GM12801 (cell line): ENCODE measurements around the gene TMIGD1.

Experiments
- TF ChIP-seq, protein P1 (sequence below): IDR thresholded peaks from one replicate; pipeline ENCODE4 v1.5.1; 2011; ENCODE audit warnings: control low read depth; ENCODE audit not compliant: insufficient read length; ENCODE audit errors: extremely low read depth

TMIGD1 gene

DNA sequence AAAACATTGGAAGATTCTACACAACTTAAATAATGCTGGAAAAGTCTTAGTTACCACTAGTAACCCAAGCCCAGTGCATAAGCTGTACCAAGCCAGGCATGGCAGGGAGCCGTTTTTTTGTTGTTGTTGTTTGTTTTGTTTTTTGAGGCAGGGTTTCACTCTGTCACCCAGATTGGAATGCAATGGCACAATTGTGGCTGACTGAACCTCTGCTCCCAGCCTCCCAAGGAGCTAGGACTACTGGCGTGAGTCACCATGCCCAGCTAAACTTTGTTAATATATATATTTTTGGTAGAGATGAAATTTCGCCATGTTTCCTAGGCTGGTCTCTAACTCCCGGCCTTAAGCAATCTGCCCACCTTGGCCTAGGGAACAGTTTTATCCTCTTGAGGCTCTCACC lies 564 bp upstream of the TMIGD1 start:
- TF ChIP-seq, protein P1, sequence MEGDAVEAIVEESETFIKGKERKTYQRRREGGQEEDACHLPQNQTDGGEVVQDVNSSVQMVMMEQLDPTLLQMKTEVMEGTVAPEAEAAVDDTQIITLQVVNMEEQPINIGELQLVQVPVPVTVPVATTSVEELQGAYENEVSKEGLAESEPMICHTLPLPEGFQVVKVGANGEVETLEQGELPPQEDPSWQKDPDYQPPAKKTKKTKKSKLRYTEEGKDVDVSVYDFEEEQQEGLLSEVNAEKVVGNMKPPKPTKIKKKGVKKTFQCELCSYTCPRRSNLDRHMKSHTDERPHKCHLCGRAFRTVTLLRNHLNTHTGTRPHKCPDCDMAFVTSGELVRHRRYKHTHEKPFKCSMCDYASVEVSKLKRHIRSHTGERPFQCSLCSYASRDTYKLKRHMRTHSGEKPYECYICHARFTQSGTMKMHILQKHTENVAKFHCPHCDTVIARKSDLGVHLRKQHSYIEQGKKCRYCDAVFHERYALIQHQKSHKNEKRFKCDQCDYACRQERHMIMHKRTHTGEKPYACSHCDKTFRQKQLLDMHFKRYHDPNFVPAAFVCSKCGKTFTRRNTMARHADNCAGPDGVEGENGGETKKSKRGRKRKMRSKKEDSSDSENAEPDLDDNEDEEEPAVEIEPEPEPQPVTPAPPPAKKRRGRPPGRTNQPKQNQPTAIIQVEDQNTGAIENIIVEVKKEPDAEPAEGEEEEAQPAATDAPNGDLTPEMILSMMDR, result no peak

DNA sequence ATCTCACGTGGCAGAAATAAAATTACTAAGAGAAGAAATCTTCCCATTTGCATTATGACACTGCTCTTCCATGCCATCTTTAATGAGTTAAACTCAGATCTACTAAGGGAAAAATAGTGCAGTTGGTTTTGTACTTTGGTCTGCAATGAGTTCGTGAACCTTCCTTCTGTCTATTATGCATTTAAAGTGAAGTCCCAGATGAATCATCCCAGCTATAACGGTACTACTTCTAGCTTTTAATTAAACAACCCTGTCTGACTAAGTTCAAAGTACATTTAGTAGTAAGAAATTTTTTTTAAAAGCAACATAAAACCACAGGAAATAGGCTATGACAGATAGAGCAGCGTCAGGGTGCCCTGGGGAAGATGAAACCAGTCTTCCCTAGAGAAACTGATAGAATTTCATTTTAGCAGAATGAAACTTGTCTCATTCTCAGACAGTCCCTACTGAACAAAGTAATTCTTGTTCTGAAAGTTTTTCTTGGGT lies 1.8 kb downstream of the TMIGD1 start:
- TF ChIP-seq, protein P1, result no peak

- TF ChIP-seq, protein P1, result no peak
Observed at GRCh38 chr17:30326809-30327208, 7.0 kb downstream of the TMIGD1 start.

DNA sequence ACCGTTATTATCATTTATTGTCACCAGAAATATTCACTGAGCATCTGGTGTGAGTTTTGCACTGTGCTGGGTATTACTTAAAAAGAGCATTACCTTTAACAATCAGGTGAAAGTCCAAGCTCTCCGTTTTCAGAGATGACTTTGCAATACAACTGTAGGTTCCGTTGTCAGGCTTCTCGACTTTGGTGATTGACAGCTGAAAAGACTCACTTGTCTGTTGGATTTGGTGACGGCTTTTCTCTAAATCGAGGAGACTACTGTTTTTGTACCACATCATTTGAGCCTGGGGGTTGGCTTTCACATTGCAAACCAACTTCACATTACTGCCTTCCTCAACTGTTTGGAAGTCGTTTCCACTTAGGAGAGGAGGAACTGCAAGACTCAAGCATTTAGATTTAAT lies 9.1 kb downstream of the TMIGD1 start:
- TF ChIP-seq, protein P1, result no peak

DNA sequence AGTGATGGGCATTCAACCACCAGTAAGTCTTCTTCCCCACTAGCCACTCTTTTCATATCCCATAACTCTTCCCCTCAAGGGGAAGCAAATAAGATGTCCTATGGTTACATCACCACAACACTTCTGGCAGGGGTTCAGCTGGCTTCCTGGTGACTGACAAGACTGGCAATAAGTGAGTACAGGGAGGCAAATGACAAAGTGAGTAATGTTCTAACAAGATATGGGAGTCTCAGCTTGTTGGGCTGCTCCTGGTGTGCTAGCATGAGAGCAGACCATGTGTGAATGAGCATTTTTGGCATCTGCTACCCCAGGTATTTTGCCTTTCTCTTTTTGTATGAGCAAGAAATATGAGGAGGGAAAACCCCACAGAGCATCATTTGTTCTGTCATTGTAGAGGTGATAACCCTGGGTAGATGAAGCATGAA lies 9.9 kb downstream of the TMIGD1 start:
- TF ChIP-seq, protein P1, result no peak

DNA sequence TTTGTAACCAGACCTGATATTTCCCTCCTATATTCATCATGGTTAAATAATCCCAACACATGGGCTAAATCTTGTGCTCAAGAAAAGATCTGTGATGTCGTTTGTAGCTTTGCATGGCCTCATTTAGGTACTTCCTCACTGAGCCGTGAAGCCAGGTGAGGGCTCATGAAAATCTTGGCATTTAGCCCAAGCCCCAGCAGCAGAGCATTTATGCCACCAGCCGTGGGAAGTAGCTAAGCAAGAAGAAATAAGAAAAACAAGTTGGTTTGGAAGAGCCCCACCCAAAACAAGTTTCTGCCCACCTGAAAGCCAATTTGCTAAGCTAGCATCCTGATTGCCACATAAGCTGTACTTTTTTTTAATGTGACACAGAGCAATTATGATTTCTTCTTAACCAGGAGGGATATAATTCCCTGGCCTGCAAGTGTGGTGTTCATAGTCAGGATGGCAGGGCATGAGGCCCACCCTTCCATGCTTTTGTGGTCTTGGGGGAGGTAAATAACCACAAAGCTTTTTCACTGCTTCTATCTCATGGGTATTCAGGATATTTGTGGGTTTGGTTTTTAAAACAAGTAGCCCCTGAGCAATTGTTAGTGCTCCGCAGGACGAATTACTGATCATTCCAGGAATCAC lies 10.5 kb downstream of the TMIGD1 start:
- TF ChIP-seq, protein P1, result no peak

DNA sequence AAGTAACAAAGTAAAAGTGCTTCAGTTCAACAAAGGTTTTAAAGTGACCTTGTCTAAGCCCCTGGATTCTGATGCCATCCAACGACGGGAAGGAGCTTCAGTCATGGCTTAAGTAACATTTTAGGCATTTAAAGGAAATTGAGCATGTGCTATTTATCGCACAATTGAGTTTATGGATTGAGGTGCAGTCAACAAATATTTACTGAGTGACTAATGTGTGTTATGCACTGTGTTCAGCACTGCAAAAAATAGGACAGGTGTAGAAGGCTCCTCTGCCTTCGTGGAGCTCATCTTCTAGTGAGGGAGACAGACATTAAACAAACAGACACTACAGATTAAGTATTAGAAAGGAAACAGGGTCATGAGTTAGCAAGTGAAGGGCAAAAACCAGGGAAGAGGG lies 12.5 kb downstream of the TMIGD1 start:
- TF ChIP-seq, protein P1, result no peak
